Activated CD8-positive, alpha-beta memory T cell treated with anti-CD3 and anti-CD28 coated beads, Interleukin-2, amount 10 ng/mL, durations not matched to agents 7 days and 5 days (primary cell): ENCODE measurements around the gene EXOC1. TPM values are rescaled to one million over a fixed set of nuclear protein-coding genes. Genes with fewer than 3 reads are reported as not detected.
A peak's percentile ranks its signal among the peaks of the same experiment; 100 is the strongest.

Experiments used
- ATAC-seq: fragments of 150-1000 bp; cut with Tn5 transposase; one replicate; pipeline ENCODE4 v1.10.0; 2021; ENCODE audit warnings: moderate library complexity
- CTCF ChIA-PET: fragments of 350-600 bp; sonication (Branson Sonifier 250); formaldehyde crosslinking; loops from one replicate; lab custom pipeline; 2021; ENCODE audit warnings: antibody characterized with exemption; lab: Charles Lee
- DNase-seq: peaks from one replicate; pipeline ENCODE4 v3.0.0-alpha.2; 2020
- H3K27ac Mint-ChIP-seq: one replicate; pipeline ENCODE4 v1.8.0; 2021; ENCODE audit warnings: mild to moderate bottlenecking, mixed read lengths
- H3K27me3 Mint-ChIP-seq: one replicate; pipeline ENCODE4 v1.8.0; 2021; ENCODE audit warnings: mixed read lengths
- H3K36me3 Mint-ChIP-seq: one replicate; pipeline ENCODE4 v1.8.0; 2021; ENCODE audit warnings: mild to moderate bottlenecking, mixed read lengths
- H3K4me1 Mint-ChIP-seq: one replicate; pipeline ENCODE4 v1.8.0; 2021; ENCODE audit warnings: mixed read lengths
- H3K4me3 Mint-ChIP-seq: one replicate; pipeline ENCODE4 v1.8.0; 2021; ENCODE audit warnings: mild to moderate bottlenecking, moderate library complexity, mixed read lengths
- H3K9me3 Mint-ChIP-seq: one replicate; pipeline ENCODE4 v1.8.0; 2022; ENCODE audit warnings: low read depth, mixed read lengths
- total RNA-seq, 2 experiments: library from RNA; stranded (reverse); gene quantifications; one replicate each; pipeline ENCODE4 v1.2.3, GENCODE V29; 2021

EXOC1 gene
- total RNA-seq, 2 experiments from 2014 or later, result 24.2 to 26.9 TPM

DNA sequence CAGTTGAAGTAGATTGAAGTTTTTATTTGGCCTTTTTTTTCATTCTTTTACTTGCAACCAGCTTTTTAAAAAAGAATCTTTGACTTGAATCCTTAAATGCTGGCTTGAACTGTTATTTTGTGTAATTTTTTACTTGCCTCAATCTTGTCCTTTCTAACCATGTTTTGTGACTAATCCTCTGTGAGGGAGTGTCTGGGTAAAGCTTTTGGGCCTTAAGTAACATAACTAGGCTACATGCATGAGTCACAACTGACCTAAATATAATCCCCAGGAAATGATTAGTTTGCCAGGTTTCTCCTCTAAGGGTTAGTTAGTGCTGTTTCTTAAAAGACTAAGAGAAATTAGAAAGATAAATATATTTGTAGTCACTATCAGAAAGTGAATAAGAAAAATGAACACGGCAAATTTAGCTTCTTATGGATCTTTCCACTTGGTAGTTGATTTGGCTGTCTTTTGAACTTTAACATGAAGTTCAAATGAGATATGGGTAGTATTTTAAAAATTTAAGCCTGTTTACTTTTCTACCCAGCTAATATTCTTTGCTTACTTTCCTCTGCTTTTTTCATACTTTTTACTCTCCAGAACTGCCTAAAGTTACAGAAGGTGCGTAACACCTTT, 13.0 kb downstream of the EXOC1 start:
- Mint-ChIP-seq H3K36me3 (peaks cover 25% of the 10 kb centered on the region), H3K4me3 (no peak overlapping the region), H3K27ac (peak overlapping the region; percentile 62), H3K27me3 (no peaks in the 10 kb centered on the region), H3K4me1 (peaks cover 26% of the 10 kb centered on the region), H3K9me3 (no peaks in the 10 kb centered on the region)
- DNase-seq, result no peak
- CTCF ChIA-PET, result interaction anchor here (0.9 to 4.6 kb wide), 5 partner anchors 11 to 521 kb away, joined by 3 to 25 read pairs (median 6); partner anchors contain the start of genes CEP135, EXOC1 and SRD5A3
- peak; percentile 81 for ATAC-seq

- Mint-ChIP-seq H3K4me1 (peaks cover 26% of the 10 kb centered on the region), H3K36me3 (peaks cover 25% of the 10 kb centered on the region), H3K27ac (peak overlapping the region; percentile 62), H3K27me3 (no peaks in the 10 kb centered on the region), H3K9me3 (no peaks in the 10 kb centered on the region), H3K4me3 (no peak overlapping the region)
- DNase-seq (no peak), ATAC-seq (peak; percentile 84)
- CTCF ChIA-PET, result interaction anchor here (0.7 to 4.6 kb wide), 6 partner anchors 13 to 521 kb away, joined by 3 to 25 read pairs (median 5); partner anchors contain the start of genes CEP135, EXOC1 and SRD5A3
Measured at GRCh38 chr4:55866973-55867574, 13.6 kb downstream of the EXOC1 start.

DNA sequence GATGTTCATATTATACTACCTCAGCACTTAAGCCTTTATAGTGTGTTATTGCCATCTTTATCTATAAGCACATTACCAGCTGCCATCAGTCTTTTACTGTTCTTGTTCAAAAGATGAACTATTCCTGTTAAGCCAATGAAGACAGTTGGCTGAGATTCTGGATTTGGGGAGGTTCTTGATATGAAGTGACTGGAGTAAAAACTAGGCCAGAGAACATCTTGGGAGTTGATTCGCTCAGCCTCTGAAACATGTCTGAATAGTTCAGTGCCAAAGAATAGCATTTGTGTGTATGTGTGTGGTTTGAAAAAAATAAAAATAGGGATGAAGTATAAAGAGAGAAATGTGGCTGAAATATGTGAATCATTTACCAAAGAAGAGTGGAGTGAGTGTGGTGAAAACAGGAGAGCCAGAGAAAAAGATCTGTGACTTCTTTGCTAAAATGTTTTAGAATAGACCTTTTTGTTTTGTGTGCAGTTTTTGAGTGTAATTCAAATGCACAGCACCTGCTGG, 15.2 kb downstream of the EXOC1 start:
- ATAC-seq (no peak), DNase-seq (no peak)
- Mint-ChIP-seq H3K27ac (peak overlapping the region; percentile 4), H3K4me3 (no peak overlapping the region), H3K36me3 (peaks cover 28% of the 10 kb centered on the region), H3K9me3 (no peaks in the 10 kb centered on the region), H3K4me1 (peaks cover 26% of the 10 kb centered on the region), H3K27me3 (no peaks in the 10 kb centered on the region)
- CTCF ChIA-PET, result no interaction called here

- no peak for DNase-seq
- no peak overlapping the region for H3K4me3 Mint-ChIP-seq
- peaks cover 13% of the 10 kb centered on the region for H3K4me1 Mint-ChIP-seq
- CTCF ChIA-PET, result interaction anchor here (1.3 kb wide), 1 partner anchor 76 kb away, joined by 3 read pairs; no protein-coding TSS in a partner anchor
- H3K27ac Mint-ChIP-seq, result no peak overlapping the region
- H3K36me3 Mint-ChIP-seq, result peaks cover 24% of the 10 kb centered on the region
- H3K9me3 Mint-ChIP-seq, result no peaks in the 10 kb centered on the region
- H3K27me3 Mint-ChIP-seq, result no peaks in the 10 kb centered on the region
- ATAC-seq, result no peak
Measured at GRCh38 chr4:55871299-55871800, 17.9 kb downstream of the EXOC1 start.

- ATAC-seq, result no peak
- CTCF ChIA-PET, result no interaction called here
- DNase-seq, result no peak
- Mint-ChIP-seq H3K36me3 (peaks cover 31% of the 10 kb centered on the region), H3K9me3 (no peaks in the 10 kb centered on the region), H3K4me1 (peaks cover 4% of the 10 kb centered on the region), H3K4me3 (no peak overlapping the region), H3K27ac (no peak overlapping the region), H3K27me3 (no peaks in the 10 kb centered on the region)
Measured at GRCh38 chr4:55874831-55875230, 21.4 kb downstream of the EXOC1 start.

DNA sequence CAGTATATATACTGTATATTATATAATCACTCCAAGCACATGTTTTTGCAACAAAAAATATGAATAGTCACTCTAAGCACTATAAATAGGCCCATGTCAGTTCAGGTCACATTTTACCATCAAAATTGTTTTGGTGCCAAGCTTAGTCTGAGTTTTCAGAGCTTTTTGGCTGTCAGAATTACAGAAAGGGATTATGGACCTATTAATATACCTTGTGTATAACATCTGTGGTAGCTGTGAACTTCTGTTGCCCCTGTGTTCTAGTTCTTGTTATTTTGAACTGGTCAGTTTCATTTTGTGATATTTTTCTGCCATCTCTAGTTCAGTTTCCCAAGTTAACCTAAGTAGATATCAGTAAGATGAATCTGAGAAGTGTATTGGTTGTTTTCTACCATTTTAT, 22.9 kb downstream of the EXOC1 start:
- CTCF ChIA-PET, result interaction anchor here (1.2 to 1.7 kb wide), 3 partner anchors 10 to 72 kb away, joined by 3 to 4 read pairs (median 3); partner anchors contain the start of gene CEP135
- Mint-ChIP-seq H3K9me3 (no peaks in the 10 kb centered on the region), H3K27me3 (no peaks in the 10 kb centered on the region), H3K36me3 (peaks cover 33% of the 10 kb centered on the region), H3K27ac (no peak overlapping the region), H3K4me1 (no peaks in the 10 kb centered on the region), H3K4me3 (no peak overlapping the region)
- no peak for ATAC-seq
- no peak for DNase-seq

GRCh38 chr4:55879224-55879623, 25.8 kb downstream of the EXOC1 start:
- Mint-ChIP-seq H3K27me3 (no peaks in the 10 kb centered on the region), H3K9me3 (no peaks in the 10 kb centered on the region), H3K4me3 (no peak overlapping the region), H3K36me3 (peaks cover 33% of the 10 kb centered on the region), H3K27ac (no peak overlapping the region), H3K4me1 (no peaks in the 10 kb centered on the region)
- CTCF ChIA-PET, result interaction anchor here (1.3 kb wide), 1 partner anchor 21 kb away, joined by 3 read pairs; no protein-coding TSS in a partner anchor
- DNase-seq (no peak), ATAC-seq (no peak)

GRCh38 chr4:55880652-55881280, 27.3 kb downstream of the EXOC1 start:
- Mint-ChIP-seq H3K27me3 (no peaks in the 10 kb centered on the region), H3K36me3 (peaks cover 32% of the 10 kb centered on the region), H3K4me3 (no peak overlapping the region), H3K4me1 (no peaks in the 10 kb centered on the region), H3K27ac (no peak overlapping the region), H3K9me3 (no peaks in the 10 kb centered on the region)
- DNase-seq (no peak), ATAC-seq (no peak)
- CTCF ChIA-PET, result interaction anchor here (1.2 to 1.3 kb wide), 2 partner anchors 19 to 68 kb away, joined by 3 to 4 read pairs; partner anchors contain the start of gene CEP135

DNA sequence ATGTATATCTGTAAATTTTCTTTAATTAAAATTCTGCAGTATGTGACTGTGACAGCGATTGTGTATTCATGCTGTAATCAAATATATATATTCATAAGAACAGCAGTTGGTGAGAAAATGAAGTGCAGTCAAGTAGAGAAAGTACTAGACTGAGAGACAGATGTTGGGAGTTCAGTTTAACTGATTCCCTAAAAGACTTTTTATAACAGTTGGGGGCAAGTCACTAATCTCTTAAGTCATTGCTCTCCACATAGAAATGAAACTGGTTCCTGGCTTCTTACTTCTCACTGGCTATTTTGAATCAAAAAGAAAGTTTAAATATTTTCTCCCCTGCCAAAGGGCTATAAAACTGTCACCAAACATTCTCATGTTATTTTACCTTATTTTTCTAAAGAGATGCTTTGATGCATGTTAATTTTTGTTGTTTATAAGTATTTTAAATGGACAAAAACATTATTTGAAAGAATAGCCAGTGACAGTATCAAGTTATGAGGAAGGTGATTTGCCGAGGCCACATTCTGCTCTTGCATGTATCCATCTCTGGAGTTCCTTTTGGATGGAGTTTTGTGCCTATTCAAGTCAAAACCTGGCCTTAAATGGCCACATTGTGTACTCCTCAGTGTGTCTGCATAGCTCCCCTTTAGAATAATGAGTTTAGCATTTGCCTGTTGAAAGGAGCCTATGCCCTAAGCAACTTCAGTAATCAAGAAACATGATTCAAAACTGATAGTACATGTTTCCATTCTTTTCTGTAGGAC, 30.8 kb downstream of the EXOC1 start:
- Mint-ChIP-seq H3K27me3 (no peaks in the 10 kb centered on the region), H3K9me3 (no peaks in the 10 kb centered on the region), H3K27ac (no peak overlapping the region), H3K4me1 (peaks cover 3% of the 10 kb centered on the region), H3K4me3 (no peak overlapping the region), H3K36me3 (peaks cover 19% of the 10 kb centered on the region)
- DNase-seq (no peak), ATAC-seq (no peak)
- CTCF ChIA-PET, result no interaction called here

DNA sequence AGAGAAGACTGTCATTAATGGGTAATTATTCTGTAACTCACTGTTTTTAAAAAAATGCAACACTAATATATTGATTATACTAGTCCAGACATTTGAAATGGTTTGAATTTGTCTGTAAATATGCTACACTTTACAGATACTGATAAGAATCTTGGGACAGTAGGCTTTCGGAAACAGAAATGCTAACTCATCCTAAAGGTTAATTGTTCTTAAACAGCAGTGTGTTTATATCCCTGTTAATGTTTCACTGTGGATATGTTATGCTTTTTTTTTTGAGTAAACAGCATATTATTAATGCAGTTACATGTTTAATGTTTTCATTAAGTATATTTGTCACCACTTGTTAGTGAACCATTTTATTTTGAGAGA, 31.4 kb downstream of the EXOC1 start:
- Mint-ChIP-seq H3K27me3 (no peaks in the 10 kb centered on the region), H3K36me3 (peaks cover 18% of the 10 kb centered on the region), H3K27ac (no peak overlapping the region), H3K4me3 (no peak overlapping the region), H3K9me3 (no peaks in the 10 kb centered on the region), H3K4me1 (peaks cover 3% of the 10 kb centered on the region)
- no peak for ATAC-seq
- DNase-seq, result no peak
- CTCF ChIA-PET, result no interaction called here

GRCh38 chr4:55887594-55887993, 34.1 kb downstream of the EXOC1 start:
- peaks cover 5% of the 10 kb centered on the region for H3K4me1 Mint-ChIP-seq
- H3K4me3 Mint-ChIP-seq, result no peak overlapping the region

GRCh38 chr4:55892156-55892555, 38.7 kb downstream of the EXOC1 start:
- DNase-seq (no peak), ATAC-seq (no peak)
- H3K4me3 Mint-ChIP-seq, result no peak overlapping the region
- CTCF ChIA-PET, result interaction anchor here (1.4 kb wide), 1 partner anchor 15 kb away, joined by 3 read pairs; no protein-coding TSS in a partner anchor
- H3K9me3 Mint-ChIP-seq, result no peaks in the 10 kb centered on the region
- peaks cover 5% of the 10 kb centered on the region for H3K4me1 Mint-ChIP-seq
- peak overlapping the region; percentile 26 for H3K27ac Mint-ChIP-seq
- H3K27me3 Mint-ChIP-seq, result no peaks in the 10 kb centered on the region
- peaks cover 29% of the 10 kb centered on the region for H3K36me3 Mint-ChIP-seq

More at GRCh38 chr4:55887594-55887993, 34.1 kb downstream of the EXOC1 start:
- peaks cover 14% of the 10 kb centered on the region for H3K36me3 Mint-ChIP-seq
- no peak for ATAC-seq
- no peak overlapping the region for H3K27ac Mint-ChIP-seq
- DNase-seq, result no peak
- CTCF ChIA-PET, result interaction anchor here (0.6 kb wide), 1 partner anchor 20 kb away, joined by 3 read pairs; no protein-coding TSS in a partner anchor
- H3K27me3 Mint-ChIP-seq, result no peaks in the 10 kb centered on the region
- H3K9me3 Mint-ChIP-seq, result no peaks in the 10 kb centered on the region
